Measurements from ENCODE around the gene ACTN1.

The ACTN1 gene

GRCh38 chr14:68946489-68946822 lies 32.6 kb downstream of the ACTN1 start:
- no peak for TF ChIP-seq POLR2A (IDR thresholded peaks at IDR 0.05; ENCODE audit: low read depth, low read length)
- DNase-seq (ENCODE audit: insufficient read length, low spot score) (no peak), FAIRE-seq (no peak)

GRCh38 chr14:68945585-68946488 lies 33.3 kb downstream of the ACTN1 start:
- FAIRE-seq (no peak), DNase-seq (ENCODE audit: insufficient read length, low spot score) (no peak)
- no peak for TF ChIP-seq POLR2A (IDR thresholded peaks at IDR 0.05; ENCODE audit: low read depth, low read length)

GRCh38 chr14:68945190-68945584 lies 33.9 kb downstream of the ACTN1 start:
- DNase-seq (ENCODE audit: insufficient read length, low spot score) (no peak), FAIRE-seq (no peak)
- TF ChIP-seq POLR2A (IDR thresholded peaks at IDR 0.05; ENCODE audit: low read depth, low read length), result no peak

- no peak for TF ChIP-seq POLR2A (IDR thresholded peaks at IDR 0.05; ENCODE audit: low read depth, low read length)
- no peak for DNase-seq (ENCODE audit: insufficient read length, low spot score)
- FAIRE-seq, result no peak
Observed at GRCh38 chr14:68944162-68944561, 34.9 kb downstream of the ACTN1 start.

- no peak for FAIRE-seq
- no peak for DNase-seq (ENCODE audit: insufficient read length, low spot score)
- no peak for TF ChIP-seq POLR2A (IDR thresholded peaks at IDR 0.05; ENCODE audit: low read depth, low read length)
Observed at GRCh38 chr14:68943107-68943506, 36.0 kb downstream of the ACTN1 start.

GRCh38 chr14:68942296-68943035 lies 36.6 kb downstream of the ACTN1 start:
- no peak for DNase-seq (ENCODE audit: insufficient read length, low spot score)
- FAIRE-seq, result no peak

GRCh38 chr14:68941820-68942219 lies 37.3 kb downstream of the ACTN1 start:
- TF ChIP-seq POLR2A (IDR thresholded peaks at IDR 0.05; ENCODE audit: low read depth, low read length), result no peak
- peak; percentile 36 for FAIRE-seq
- peak; percentile 55 for DNase-seq (ENCODE audit: insufficient read length, low spot score)

More at GRCh38 chr14:68942296-68943035, 36.6 kb downstream of the ACTN1 start:
- no peak for TF ChIP-seq POLR2A (IDR thresholded peaks at IDR 0.05; ENCODE audit: low read depth, low read length)

GRCh38 chr14:68940614-68941185 lies 38.4 kb downstream of the ACTN1 start:
- DNase-seq (ENCODE audit: insufficient read length, low spot score), result no peak
- no peak for FAIRE-seq
- no peak for TF ChIP-seq POLR2A (IDR thresholded peaks at IDR 0.05; ENCODE audit: low read depth, low read length)

- TF ChIP-seq POLR2A (IDR thresholded peaks at IDR 0.05; ENCODE audit: low read depth, low read length), result no peak
- DNase-seq (ENCODE audit: insufficient read length, low spot score) (peak; percentile 72), FAIRE-seq (peak; percentile 72)
Observed at GRCh38 chr14:68939893-68940613, 39.0 kb downstream of the ACTN1 start.

GRCh38 chr14:68939181-68939892 lies 39.8 kb downstream of the ACTN1 start:
- no peak for TF ChIP-seq POLR2A (IDR thresholded peaks at IDR 0.05; ENCODE audit: low read depth, low read length)
- DNase-seq (ENCODE audit: insufficient read length, low spot score) (no peak), FAIRE-seq (no peak)

- FAIRE-seq (no peak), DNase-seq (ENCODE audit: insufficient read length, low spot score) (no peak)
- no peak for TF ChIP-seq POLR2A (IDR thresholded peaks at IDR 0.05; ENCODE audit: low read depth, low read length)
Observed at GRCh38 chr14:68938271-68939150, 40.6 kb downstream of the ACTN1 start.
